HG03354 (cell line): Measurements from ENCODE around the gene BAZ1B.
"Not testable (repeated sequence)": the region's sequence is repeated elsewhere in the genome, so short reads cannot be mapped to it uniquely, and the experiment has no call there.

Source experiments
- ATAC-seq: cut with Tn5 transposase; IDR thresholded peaks from one replicate; pipeline ENCODE4 v1.9.1; 2021; ENCODE audit warnings: mild to moderate bottlenecking; ENCODE audit not compliant: unreplicated experiment, poor library complexity, severe bottlenecking

BAZ1B gene

GRCh38 chr7:73509463-73509862 is 12.6 kb downstream of the BAZ1B start:
- ATAC-seq, result no peak

- ATAC-seq, result no peak
Measured at GRCh38 chr7:73507556-73507955, 14.5 kb downstream of the BAZ1B start.

- ATAC-seq, result no peak
Measured at GRCh38 chr7:73504920-73505319, 17.2 kb downstream of the BAZ1B start.

- ATAC-seq, result no peak
Measured at GRCh38 chr7:73504017-73504416, 18.1 kb downstream of the BAZ1B start.

- no peak for ATAC-seq
Measured at GRCh38 chr7:73503229-73503628, 18.9 kb downstream of the BAZ1B start.

GRCh38 chr7:73496626-73497025 is 25.5 kb downstream of the BAZ1B start:
- no peak for ATAC-seq

- ATAC-seq, result not testable (repeated sequence)
Measured at GRCh38 chr7:73495507-73495906, 26.6 kb downstream of the BAZ1B start.

- no peak for ATAC-seq
Measured at GRCh38 chr7:73489976-73490375, 32.1 kb downstream of the BAZ1B start.

GRCh38 chr7:73487486-73487885 is 34.6 kb downstream of the BAZ1B start:
- ATAC-seq, result no peak

GRCh38 chr7:73483171-73483570 is 38.9 kb downstream of the BAZ1B start:
- ATAC-seq, result no peak

GRCh38 chr7:73482746-73483145 is 39.3 kb downstream of the BAZ1B start:
- ATAC-seq, result no peak

GRCh38 chr7:73481521-73481920 is 40.6 kb downstream of the BAZ1B start:
- not testable (repeated sequence) for ATAC-seq

- ATAC-seq, result no peak
Measured at GRCh38 chr7:73478549-73478948, 43.5 kb downstream of the BAZ1B start.

- no peak for ATAC-seq
Measured at GRCh38 chr7:73477376-73477775, 44.7 kb downstream of the BAZ1B start.

- no peak for ATAC-seq
Measured at GRCh38 chr7:73470208-73470607, 51.9 kb downstream of the BAZ1B start.

- ATAC-seq, result not testable (repeated sequence)
Measured at GRCh38 chr7:73467046-73467445, 55.0 kb downstream of the BAZ1B start.

GRCh38 chr7:73466112-73466511 is 56.0 kb downstream of the BAZ1B start:
- ATAC-seq, result no peak

GRCh38 chr7:73463966-73464365 is 58.1 kb downstream of the BAZ1B start:
- ATAC-seq, result no peak

- no peak for ATAC-seq
Measured at GRCh38 chr7:73463260-73463659, 58.8 kb downstream of the BAZ1B start.

GRCh38 chr7:73461782-73462285 is 60.3 kb downstream of the BAZ1B start:
- ATAC-seq, result no peak

- ATAC-seq, result no peak
Measured at GRCh38 chr7:73454424-73454823, 67.7 kb downstream of the BAZ1B start.

- no peak for ATAC-seq
Measured at GRCh38 chr7:73452999-73453635, 69.0 kb downstream of the BAZ1B start.
